SK-N-SH treated with all-trans-retinoic acid at 6 μM for 48 hours (cell line): ENCODE results near the gene NXPE4.

Experiments
- GLIS3 ChIP-seq: fragments of 250-450 bp; sonication (Bioruptor Pico); IDR thresholded peaks from 2 replicates; pipeline ENCODE4 v1.5.0; 2020; ENCODE audit warnings: mild to moderate bottlenecking, moderate library complexity
- PATZ1 ChIP-seq: fragments of 250-450 bp; sonication (Bioruptor Pico); IDR thresholded peaks from 2 replicates; pipeline ENCODE4 v1.8.0; 2020; ENCODE audit warnings: mild to moderate bottlenecking, moderate library complexity, borderline replicate concordance
- SNAI2 ChIP-seq: fragments of 250-450 bp; sonication (Bioruptor Pico); IDR thresholded peaks from 2 replicates; pipeline ENCODE4 v1.5.0; 2020; ENCODE audit warnings: mild to moderate bottlenecking, moderate library complexity
- ZFP30 ChIP-seq: fragments of 450-650 bp; formaldehyde crosslinking; IDR thresholded peaks from 2 replicates; pipeline ENCODE4 v1.5.0; 2022; ENCODE audit warnings: mild to moderate bottlenecking, moderate library complexity
- TF ChIP-seq, protein P1 (sequence below): fragments of 250-450 bp; sonication (Bioruptor Pico); IDR thresholded peaks from 2 replicates; pipeline ENCODE4 v1.8.0; 2021; ENCODE audit warnings: low read depth, mild to moderate bottlenecking, moderate library complexity, borderline replicate concordance

DNA sequence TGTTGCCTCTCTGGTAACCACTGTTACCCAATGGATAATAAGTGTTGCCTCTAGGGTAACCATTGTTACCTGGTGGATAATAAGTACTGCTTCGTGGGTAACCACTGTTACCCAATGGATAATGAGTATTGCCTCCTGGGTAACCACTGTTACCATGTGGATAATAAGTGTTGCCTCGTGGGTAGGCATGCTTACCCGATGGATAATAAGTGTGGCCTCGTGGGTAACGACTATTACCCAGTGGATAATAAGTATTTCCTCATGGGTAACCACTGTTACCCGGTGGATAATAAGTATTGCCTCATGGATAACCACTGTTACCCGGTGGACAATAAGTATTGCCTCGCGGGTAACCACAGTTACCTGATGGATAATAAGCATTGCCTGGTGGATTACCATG is 13.8 kb upstream of the NXPE4 start:
- no peak for TF ChIP-seq ZFP30 (CRISPR knock-in tag)
- TF ChIP-seq, protein P1, sequence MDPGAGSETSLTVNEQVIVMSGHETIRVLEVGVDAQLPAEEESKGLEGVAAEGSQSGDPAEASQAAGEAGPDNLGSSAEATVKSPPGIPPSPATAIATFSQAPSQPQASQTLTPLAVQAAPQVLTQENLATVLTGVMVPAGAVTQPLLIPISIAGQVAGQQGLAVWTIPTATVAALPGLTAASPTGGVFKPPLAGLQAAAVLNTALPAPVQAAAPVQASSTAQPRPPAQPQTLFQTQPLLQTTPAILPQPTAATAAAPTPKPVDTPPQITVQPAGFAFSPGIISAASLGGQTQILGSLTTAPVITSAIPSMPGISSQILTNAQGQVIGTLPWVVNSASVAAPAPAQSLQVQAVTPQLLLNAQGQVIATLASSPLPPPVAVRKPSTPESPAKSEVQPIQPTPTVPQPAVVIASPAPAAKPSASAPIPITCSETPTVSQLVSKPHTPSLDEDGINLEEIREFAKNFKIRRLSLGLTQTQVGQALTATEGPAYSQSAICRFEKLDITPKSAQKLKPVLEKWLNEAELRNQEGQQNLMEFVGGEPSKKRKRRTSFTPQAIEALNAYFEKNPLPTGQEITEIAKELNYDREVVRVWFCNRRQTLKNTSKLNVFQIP (CRISPR knock-in tag): no peak
- no peak for TF ChIP-seq SNAI2
- TF ChIP-seq GLIS3: no peak
- no peak for TF ChIP-seq PATZ1 (CRISPR knock-in tag)
